HL-60 (cell line): ENCODE data around the gene DLL1.

ENCODE experiments used
- DNase-seq, 2 experiments: peaks; one replicate each; pipeline ENCODE4 v3.0.0-alpha.2; 2010 to 2020; ENCODE audit warnings: low read depth in 1 of 2, low spot score in 1 of 2
- H3K27ac ChIP-seq: fragments of 250-450 bp; sonication (Bioruptor Pico); replicated peaks from 2 replicates; pipeline ENCODE4 v1.5.1; 2020; ENCODE audit warnings: mild to moderate bottlenecking, moderate library complexity
- H3K27me3 ChIP-seq: fragments of 250-450 bp; sonication (Bioruptor Pico); 2 replicates; pipeline ENCODE4 v1.5.1; 2021; ENCODE audit warnings: mild to moderate bottlenecking, moderate library complexity; ENCODE audit not compliant: insufficient read depth, poor library complexity, severe bottlenecking
- H3K4me3 ChIP-seq: replicated peaks from 2 replicates; pipeline ENCODE4 v1.5.1; 2011; ENCODE audit warnings: mild to moderate bottlenecking, control low read depth, low read length; ENCODE audit not compliant: insufficient read depth
- GABPA ChIP-seq: IDR thresholded peaks from 2 replicates; pipeline ENCODE4 v1.6.1; 2012; ENCODE audit warnings: low read depth
- POLR2AphosphoS5 ChIP-seq: IDR thresholded peaks from 2 replicates; pipeline ENCODE4 v1.6.1; 2012; ENCODE audit warnings: low read depth
- SPI1 ChIP-seq: IDR thresholded peaks from 2 replicates; pipeline ENCODE4 v1.6.1; 2012; ENCODE audit warnings: low read depth, mild to moderate bottlenecking, borderline replicate concordance
- TF ChIP-seq, protein P1 (sequence below): IDR thresholded peaks from 2 replicates; pipeline ENCODE4 v1.6.1; 2012; ENCODE audit warnings: low read depth; ENCODE audit not compliant: insufficient replicate concordance
- TF ChIP-seq, protein P2 (sequence below): IDR thresholded peaks from one replicate; pipeline ENCODE4 v1.5.1; 2011; ENCODE audit warnings: low read length, control low read depth, inconsistent platforms; ENCODE audit not compliant: insufficient read depth

DLL1 gene

DNA sequence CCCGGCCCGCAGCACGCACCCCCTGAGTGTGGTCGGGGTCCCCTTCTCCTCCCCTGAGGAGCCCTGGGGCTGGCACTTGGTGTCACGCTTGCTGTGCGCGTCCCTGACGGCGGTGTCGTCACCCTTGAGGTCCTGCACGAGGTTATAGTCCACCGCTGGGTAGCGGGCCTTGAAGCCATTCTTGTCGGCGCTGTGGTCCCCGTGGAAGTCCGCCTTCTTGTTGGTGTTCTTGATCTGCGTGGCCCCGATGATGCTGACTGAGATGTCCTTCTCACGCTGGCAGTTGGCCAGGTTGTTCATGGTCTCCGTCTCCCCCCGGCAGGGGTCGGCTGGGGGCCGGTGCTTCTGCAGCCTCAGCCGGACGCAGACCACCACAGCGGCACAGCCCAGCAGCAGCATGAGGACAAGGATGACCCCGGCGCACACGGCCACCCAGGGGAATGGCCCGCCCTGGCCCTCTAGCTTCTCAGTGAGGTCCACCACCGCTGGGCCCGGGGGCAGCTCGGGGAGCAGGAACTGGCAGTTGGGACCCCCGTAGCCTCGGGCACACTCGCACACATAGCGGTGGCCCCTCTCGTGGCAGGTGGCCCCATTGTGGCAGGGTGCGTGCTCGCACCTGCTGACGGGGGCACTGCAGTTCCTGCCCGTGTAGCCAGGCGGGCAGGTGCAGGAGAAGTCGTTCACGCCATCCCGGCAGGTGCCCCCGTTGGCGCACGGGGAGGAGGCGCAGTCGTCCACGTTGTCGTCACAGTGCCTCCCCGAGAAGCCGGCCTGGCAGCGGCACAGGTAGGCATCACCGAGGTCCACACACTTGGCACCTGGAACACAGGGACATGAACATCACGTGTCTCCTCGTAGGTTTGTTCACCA is 7.4 kb downstream of the DLL1 start:
- Histone ChIP-seq H3K27ac (no peak overlapping the region), H3K4me3 (no peak overlapping the region), H3K27me3 (peaks cover 29% of the 10 kb centered on the region)
- TF ChIP-seq, protein P1, sequence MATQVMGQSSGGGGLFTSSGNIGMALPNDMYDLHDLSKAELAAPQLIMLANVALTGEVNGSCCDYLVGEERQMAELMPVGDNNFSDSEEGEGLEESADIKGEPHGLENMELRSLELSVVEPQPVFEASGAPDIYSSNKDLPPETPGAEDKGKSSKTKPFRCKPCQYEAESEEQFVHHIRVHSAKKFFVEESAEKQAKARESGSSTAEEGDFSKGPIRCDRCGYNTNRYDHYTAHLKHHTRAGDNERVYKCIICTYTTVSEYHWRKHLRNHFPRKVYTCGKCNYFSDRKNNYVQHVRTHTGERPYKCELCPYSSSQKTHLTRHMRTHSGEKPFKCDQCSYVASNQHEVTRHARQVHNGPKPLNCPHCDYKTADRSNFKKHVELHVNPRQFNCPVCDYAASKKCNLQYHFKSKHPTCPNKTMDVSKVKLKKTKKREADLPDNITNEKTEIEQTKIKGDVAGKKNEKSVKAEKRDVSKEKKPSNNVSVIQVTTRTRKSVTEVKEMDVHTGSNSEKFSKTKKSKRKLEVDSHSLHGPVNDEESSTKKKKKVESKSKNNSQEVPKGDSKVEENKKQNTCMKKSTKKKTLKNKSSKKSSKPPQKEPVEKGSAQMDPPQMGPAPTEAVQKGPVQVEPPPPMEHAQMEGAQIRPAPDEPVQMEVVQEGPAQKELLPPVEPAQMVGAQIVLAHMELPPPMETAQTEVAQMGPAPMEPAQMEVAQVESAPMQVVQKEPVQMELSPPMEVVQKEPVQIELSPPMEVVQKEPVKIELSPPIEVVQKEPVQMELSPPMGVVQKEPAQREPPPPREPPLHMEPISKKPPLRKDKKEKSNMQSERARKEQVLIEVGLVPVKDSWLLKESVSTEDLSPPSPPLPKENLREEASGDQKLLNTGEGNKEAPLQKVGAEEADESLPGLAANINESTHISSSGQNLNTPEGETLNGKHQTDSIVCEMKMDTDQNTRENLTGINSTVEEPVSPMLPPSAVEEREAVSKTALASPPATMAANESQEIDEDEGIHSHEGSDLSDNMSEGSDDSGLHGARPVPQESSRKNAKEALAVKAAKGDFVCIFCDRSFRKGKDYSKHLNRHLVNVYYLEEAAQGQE = no peak
- no peak for TF ChIP-seq GABPA
- TF ChIP-seq SPI1 = no peak
- TF ChIP-seq, protein P2, sequence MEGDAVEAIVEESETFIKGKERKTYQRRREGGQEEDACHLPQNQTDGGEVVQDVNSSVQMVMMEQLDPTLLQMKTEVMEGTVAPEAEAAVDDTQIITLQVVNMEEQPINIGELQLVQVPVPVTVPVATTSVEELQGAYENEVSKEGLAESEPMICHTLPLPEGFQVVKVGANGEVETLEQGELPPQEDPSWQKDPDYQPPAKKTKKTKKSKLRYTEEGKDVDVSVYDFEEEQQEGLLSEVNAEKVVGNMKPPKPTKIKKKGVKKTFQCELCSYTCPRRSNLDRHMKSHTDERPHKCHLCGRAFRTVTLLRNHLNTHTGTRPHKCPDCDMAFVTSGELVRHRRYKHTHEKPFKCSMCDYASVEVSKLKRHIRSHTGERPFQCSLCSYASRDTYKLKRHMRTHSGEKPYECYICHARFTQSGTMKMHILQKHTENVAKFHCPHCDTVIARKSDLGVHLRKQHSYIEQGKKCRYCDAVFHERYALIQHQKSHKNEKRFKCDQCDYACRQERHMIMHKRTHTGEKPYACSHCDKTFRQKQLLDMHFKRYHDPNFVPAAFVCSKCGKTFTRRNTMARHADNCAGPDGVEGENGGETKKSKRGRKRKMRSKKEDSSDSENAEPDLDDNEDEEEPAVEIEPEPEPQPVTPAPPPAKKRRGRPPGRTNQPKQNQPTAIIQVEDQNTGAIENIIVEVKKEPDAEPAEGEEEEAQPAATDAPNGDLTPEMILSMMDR = no peak
- no peak for TF ChIP-seq POLR2AphosphoS5
- no peak for DNase-seq

- TF ChIP-seq SPI1 (no peak), POLR2AphosphoS5 (no peak), GABPA (no peak)
- TF ChIP-seq, protein P1 = no peak
- TF ChIP-seq, protein P2 = no peak
- no peak for DNase-seq
- peaks cover 21% of the 10 kb centered on the region for H3K27me3 ChIP-seq
- no peak overlapping the region for H3K27ac ChIP-seq
- no peak overlapping the region for H3K4me3 ChIP-seq
These were observed 8.2 kb downstream of the DLL1 start for GRCh38 chr6:170282512-170283158.

GRCh38 chr6:170281331-170282292 is 9.3 kb downstream of the DLL1 start:
- no peak overlapping the region for H3K27ac ChIP-seq
- no peak for DNase-seq
- TF ChIP-seq POLR2AphosphoS5 (no peak), GABPA (no peak), SPI1 (no peak)
- TF ChIP-seq, protein P1 = no peak
- TF ChIP-seq, protein P2 = no peak
- H3K27me3 ChIP-seq = peaks cover 10% of the 10 kb centered on the region
- H3K4me3 ChIP-seq = no peak overlapping the region
